Measurements from ENCODE around the gene RAPGEF1.

- TF ChIP-seq EZH2 (IDR thresholded peaks at IDR 0.05; ENCODE audit: borderline replicate concordance, insufficient read depth, low read length, poor library complexity, severe bottlenecking) (no peak), CTCF (IDR thresholded peaks at IDR 0.05; ENCODE audit: poor library complexity, severe bottlenecking) (no peak), POLR2AphosphoS5 (IDR thresholded peaks at IDR 0.05) (no peak), TAF1 (IDR thresholded peaks at IDR 0.05; ENCODE audit: low read depth) (no peak), EP300 (conservative IDR thresholded peaks at IDR 0.05; ENCODE audit: poor library complexity, severe bottlenecking) (no peak), SMC3 (conservative IDR thresholded peaks at IDR 0.05; ENCODE audit: poor library complexity) (no peak), MXI1 (conservative IDR thresholded peaks at IDR 0.05; ENCODE audit: poor library complexity, severe bottlenecking) (no peak)
- TF ChIP-seq, protein P1, sequence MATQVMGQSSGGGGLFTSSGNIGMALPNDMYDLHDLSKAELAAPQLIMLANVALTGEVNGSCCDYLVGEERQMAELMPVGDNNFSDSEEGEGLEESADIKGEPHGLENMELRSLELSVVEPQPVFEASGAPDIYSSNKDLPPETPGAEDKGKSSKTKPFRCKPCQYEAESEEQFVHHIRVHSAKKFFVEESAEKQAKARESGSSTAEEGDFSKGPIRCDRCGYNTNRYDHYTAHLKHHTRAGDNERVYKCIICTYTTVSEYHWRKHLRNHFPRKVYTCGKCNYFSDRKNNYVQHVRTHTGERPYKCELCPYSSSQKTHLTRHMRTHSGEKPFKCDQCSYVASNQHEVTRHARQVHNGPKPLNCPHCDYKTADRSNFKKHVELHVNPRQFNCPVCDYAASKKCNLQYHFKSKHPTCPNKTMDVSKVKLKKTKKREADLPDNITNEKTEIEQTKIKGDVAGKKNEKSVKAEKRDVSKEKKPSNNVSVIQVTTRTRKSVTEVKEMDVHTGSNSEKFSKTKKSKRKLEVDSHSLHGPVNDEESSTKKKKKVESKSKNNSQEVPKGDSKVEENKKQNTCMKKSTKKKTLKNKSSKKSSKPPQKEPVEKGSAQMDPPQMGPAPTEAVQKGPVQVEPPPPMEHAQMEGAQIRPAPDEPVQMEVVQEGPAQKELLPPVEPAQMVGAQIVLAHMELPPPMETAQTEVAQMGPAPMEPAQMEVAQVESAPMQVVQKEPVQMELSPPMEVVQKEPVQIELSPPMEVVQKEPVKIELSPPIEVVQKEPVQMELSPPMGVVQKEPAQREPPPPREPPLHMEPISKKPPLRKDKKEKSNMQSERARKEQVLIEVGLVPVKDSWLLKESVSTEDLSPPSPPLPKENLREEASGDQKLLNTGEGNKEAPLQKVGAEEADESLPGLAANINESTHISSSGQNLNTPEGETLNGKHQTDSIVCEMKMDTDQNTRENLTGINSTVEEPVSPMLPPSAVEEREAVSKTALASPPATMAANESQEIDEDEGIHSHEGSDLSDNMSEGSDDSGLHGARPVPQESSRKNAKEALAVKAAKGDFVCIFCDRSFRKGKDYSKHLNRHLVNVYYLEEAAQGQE (IDR thresholded peaks at IDR 0.05; ENCODE audit: borderline replicate concordance): no peak
Observed at GRCh38 chr9:131732636-131733289, 7.1 kb downstream of the RAPGEF1 start.
